CD4-positive, CD25-positive, alpha-beta regulatory T cell (primary cell): ENCODE results near the gene AMFR. TPM values are rescaled to one million over a fixed set of nuclear protein-coding genes. Genes with fewer than 3 reads are reported as not detected.

Experiments
- ATAC-seq, 2 donors: fragments of 150-1000 bp; cut with Tn5 transposase; one replicate each; pipeline ENCODE4 v1.10.0; 2021; ENCODE audit warnings: low read depth in 2 of 2, moderate number of reproducible peaks in 2 of 2, moderate library complexity in 1 of 2
- DNase-seq, 3 donors: peaks; one replicate each; pipeline versions ENCODE4 v3.0.0 to v3.0.0-alpha.2; 2012 to 2022; ENCODE audit warnings: mixed read lengths in 1 of 3
- H3K27ac ChIP-seq: one replicate; pipeline ENCODE4 v1.7.0; 2013; ENCODE audit warnings: mild to moderate bottlenecking, low read length; ENCODE audit not compliant: insufficient read depth, poor library complexity, severe bottlenecking
- H3K27me3 ChIP-seq: one replicate; pipeline ENCODE4 v1.7.0; 2013; ENCODE audit warnings: low read length; ENCODE audit not compliant: control insufficient read depth, insufficient read depth
- H3K36me3 ChIP-seq: one replicate; pipeline ENCODE4 v1.7.0; 2013; ENCODE audit warnings: mild to moderate bottlenecking, low read length, moderate library complexity; ENCODE audit not compliant: control insufficient read depth, insufficient read depth
- H3K4me1 ChIP-seq: 2 replicates; pipeline ENCODE4 v1.7.0; 2013; ENCODE audit warnings: mild to moderate bottlenecking, low read length; ENCODE audit not compliant: insufficient read depth, control insufficient read depth, poor library complexity, severe bottlenecking
- H3K4me3 ChIP-seq: one replicate; pipeline ENCODE4 v1.7.0; 2013; ENCODE audit warnings: low read depth, mild to moderate bottlenecking, low read length, moderate library complexity
- H3K9me3 ChIP-seq, 2 experiments: 1 replicate in 1 of 2; 2 replicates in 1 of 2; pipeline ENCODE4 v1.7.0; 2013; ENCODE audit warnings: low read length in 2 of 2, mild to moderate bottlenecking in 1 of 2, moderate library complexity in 1 of 2; ENCODE audit not compliant: control insufficient read depth in 2 of 2
- H3K27ac Mint-ChIP-seq, 3 donors: one replicate each; pipeline ENCODE4 v1.8.0; 2020 to 2022; ENCODE audit warnings: mild to moderate bottlenecking in 3 of 3, mixed read lengths in 3 of 3, moderate library complexity in 2 of 3
- H3K27me3 Mint-ChIP-seq: one replicate; pipeline ENCODE4 v1.8.0; 2022; ENCODE audit warnings: mild to moderate bottlenecking, mixed read lengths
- H3K36me3 Mint-ChIP-seq: one replicate; pipeline ENCODE4 v1.8.0; 2020; ENCODE audit warnings: mixed read lengths
- H3K4me1 Mint-ChIP-seq, 4 donors: one replicate each; pipeline ENCODE4 v1.8.0; 2020 to 2022; ENCODE audit warnings: mixed read lengths in 4 of 4, mild to moderate bottlenecking in 1 of 4
- H3K4me3 Mint-ChIP-seq, 4 donors: one replicate each; pipeline ENCODE4 v1.8.0; 2020 to 2022; ENCODE audit warnings: mild to moderate bottlenecking in 4 of 4, mixed read lengths in 4 of 4, moderate library complexity in 3 of 4
- H3K9me3 Mint-ChIP-seq, 7 donors: one replicate each; pipeline ENCODE4 v1.8.0; 2020 to 2022; ENCODE audit warnings: mixed read lengths in 7 of 7, mild to moderate bottlenecking in 3 of 7, moderate library complexity in 2 of 7
- polyA plus RNA-seq, 4 donors: library from polyadenylated mRNA; unstranded; fragments of 300-500 nt; fragmentation: Illumina TruSeq; gene quantifications; one replicate each; pipeline ENCODE4 v1.2.3, GENCODE V29; 2021
- total RNA-seq: library from RNA; stranded (reverse); gene quantifications from one replicate; pipeline ENCODE4 v1.2.3, GENCODE V29; 2022

Gene AMFR
- total and polyA plus RNA-seq, 5 donors from 2014 or later, result 21.1 to 77.3 (median 52.4) TPM

DNA sequence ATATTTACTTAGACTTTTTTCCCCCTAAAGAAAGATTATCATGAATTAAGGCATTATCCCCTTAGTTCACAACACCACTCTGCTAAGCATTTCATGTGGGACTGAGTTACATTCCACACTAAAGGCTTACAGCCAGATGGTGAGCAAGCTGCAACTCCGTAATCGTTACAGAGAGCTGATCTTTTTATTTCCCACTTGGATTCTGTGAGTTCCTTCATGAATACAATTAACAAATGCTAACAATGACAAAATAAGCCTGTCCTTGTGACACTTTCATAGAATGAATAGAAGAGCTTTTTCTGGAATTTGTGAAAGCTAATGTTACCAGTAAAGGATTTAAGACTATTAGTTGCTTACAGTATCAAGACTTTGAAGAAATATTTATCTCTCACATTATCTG, 34.8 kb upstream of the AMFR start:
- Mint-ChIP-seq H3K36me3 (peaks cover 66% of the 10 kb centered on the region), H3K27ac (no peak overlapping the region), H3K27me3 (no peaks in the 10 kb centered on the region), H3K9me3 (no peaks in the 10 kb centered on the region), H3K4me3 (no peak overlapping the region), H3K4me1 (peaks cover 8 to 32% (median 23%) of the 10 kb centered on the region in 4 donors)
- Histone ChIP-seq H3K4me1 (no peaks in the 10 kb centered on the region), H3K27ac (no peak overlapping the region), H3K27me3 (no peaks in the 10 kb centered on the region), H3K36me3 (peaks cover 86% of the 10 kb centered on the region), H3K9me3 (no peaks in the 10 kb centered on the region), H3K4me3 (no peak overlapping the region)
- no peak for DNase-seq
- no peak for ATAC-seq

DNA sequence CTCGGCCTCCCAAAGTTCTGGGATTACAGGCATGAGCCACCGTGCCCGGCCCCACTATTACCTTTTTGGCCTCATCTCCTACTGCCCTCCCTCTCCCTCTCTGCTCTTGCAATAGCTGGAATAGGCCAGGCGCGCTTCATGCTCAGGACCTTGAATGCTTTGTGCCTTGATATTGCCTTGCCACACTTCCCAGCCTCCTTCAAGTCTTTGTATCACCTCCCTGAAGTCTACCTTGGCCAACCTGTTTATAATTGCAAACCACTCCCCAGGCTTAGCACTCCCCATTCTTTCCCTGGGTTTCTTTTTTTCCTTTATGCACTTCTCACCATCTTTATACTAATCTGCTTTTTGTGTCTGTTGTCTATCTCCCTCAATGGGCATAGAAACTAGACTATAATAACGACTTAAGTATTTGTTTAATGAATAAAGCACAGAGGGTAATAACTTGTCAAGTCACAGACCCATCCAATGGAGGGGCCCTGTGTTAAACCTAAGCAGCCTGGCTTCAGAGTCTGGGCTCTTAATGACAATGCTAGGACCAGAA, 32.7 kb upstream of the AMFR start:
- peak overlapping the region in 1 of 4 donors; percentile 7 for H3K4me3 Mint-ChIP-seq
- Histone ChIP-seq H3K4me3 (no peak overlapping the region), H3K27me3 (no peaks in the 10 kb centered on the region), H3K27ac (no peak overlapping the region), H3K4me1 (peaks cover 7% of the 10 kb centered on the region), H3K9me3 (no peaks in the 10 kb centered on the region), H3K36me3 (peaks cover 81% of the 10 kb centered on the region)
- no peaks in the 10 kb centered on the region for H3K9me3 Mint-ChIP-seq
- peaks cover 58% of the 10 kb centered on the region for H3K36me3 Mint-ChIP-seq
- H3K27ac Mint-ChIP-seq, result no peak overlapping the region
- no peaks in the 10 kb centered on the region for H3K27me3 Mint-ChIP-seq
- DNase-seq (no peak), ATAC-seq (no peak)
- H3K4me1 Mint-ChIP-seq, result peaks cover 16 to 37% (median 29%) of the 10 kb centered on the region in 4 donors

GRCh38 chr16:56451753-56452689, 26.7 kb upstream of the AMFR start:
- Histone ChIP-seq H3K27me3 (no peaks in the 10 kb centered on the region), H3K9me3 (no peaks in the 10 kb centered on the region), H3K36me3 (peaks cover 38% of the 10 kb centered on the region), H3K4me1 (peaks cover 44% of the 10 kb centered on the region), H3K27ac (peak overlapping the region; percentile 84), H3K4me3 (peak overlapping the region; percentile 98)
- Mint-ChIP-seq H3K27ac (peak overlapping the region; percentile 94 to 98 (median 96)), H3K4me1 (peaks cover 41 to 72% (median 58%) of the 10 kb centered on the region in 4 donors), H3K27me3 (no peaks in the 10 kb centered on the region), H3K36me3 (peaks cover 22% of the 10 kb centered on the region), H3K4me3 (peak overlapping the region; percentile 92 to 100 (median 96)), H3K9me3 (peaks cover 0 to 2% (median 0%) of the 10 kb centered on the region in 7 donors)
- DNase-seq (peak in 2 of 3 donors; percentile 2 to 19), ATAC-seq (peak; percentile 19 to 26)

DNA sequence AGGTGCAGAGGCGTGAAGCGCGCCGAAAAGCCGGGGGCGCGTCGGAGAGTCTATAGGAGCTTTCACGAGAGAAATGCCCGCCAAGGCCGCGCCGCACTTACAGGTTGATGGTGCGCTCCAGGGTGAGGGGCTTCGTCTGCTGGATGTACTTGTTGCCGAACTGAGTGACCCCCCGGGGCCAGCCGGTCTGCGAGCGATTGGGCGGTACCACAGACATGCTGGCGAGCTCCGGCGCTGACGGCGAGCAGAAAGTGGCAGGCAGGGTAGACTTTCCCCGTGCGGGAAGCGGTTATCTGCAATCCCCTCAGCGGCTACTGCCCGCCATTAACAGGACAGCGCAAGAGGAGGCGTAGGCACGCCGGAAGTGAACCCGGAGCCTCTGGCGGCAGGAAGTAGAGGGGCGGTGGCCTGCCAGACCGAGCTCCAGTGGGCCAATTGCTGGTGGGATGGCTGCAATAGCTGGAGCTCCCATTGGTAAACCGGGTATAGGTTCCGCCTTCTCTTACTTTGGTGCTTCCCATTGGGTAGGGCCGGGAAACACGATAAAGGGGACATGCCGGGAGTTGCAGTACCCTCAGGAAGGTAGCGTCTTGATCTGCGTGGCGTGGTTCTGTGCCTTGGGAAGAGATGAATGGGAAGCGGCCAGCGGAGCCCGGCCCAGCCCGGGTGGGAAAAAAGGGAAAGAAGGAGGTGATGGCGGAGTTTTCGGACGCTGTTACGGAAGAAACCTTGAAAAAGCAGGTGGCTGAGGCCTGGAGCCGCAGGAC, 25.8 kb upstream of the AMFR start, which contains the start of the genes NUDT21 and OGFOD1:
TSS of gene NUDT21 (minus strand) at position 347 of the 767 bp plus-strand sequence. CDS start at position 217, 130 bp downstream.
TSS of gene OGFOD1 (plus strand) at position 569 of the 767 bp plus-strand sequence. CDS start at position 628, 59 bp downstream.
- peak within 1 kb of the TSS; percentile 84 for H3K27ac ChIP-seq
- peaks cover 44% of the 10 kb centered on the region for H3K4me1 ChIP-seq
- peak within 1 kb of the TSS; percentile 98 for H3K4me3 ChIP-seq
- Mint-ChIP-seq H3K4me3 (peak within 1 kb of the TSS; percentile 92 to 100 (median 96)), H3K4me1 (peaks cover 33 to 71% (median 56%) of the 10 kb centered on the region in 4 donors), H3K27ac (peak within 1 kb of the TSS; percentile 94 to 98 (median 96)), H3K36me3 (peaks cover 15% of the 10 kb centered on the region), H3K27me3 (no peaks in the 10 kb centered on the region), H3K9me3 (peaks cover 0 to 2% (median 0%) of the 10 kb centered on the region in 7 donors)
- ATAC-seq (peak; percentile 99), DNase-seq (peak; percentile 91 to 98 (median 95))
- peaks cover 36% of the 10 kb centered on the region for H3K36me3 ChIP-seq
- H3K9me3 ChIP-seq, result no peaks in the 10 kb centered on the region
- no peaks in the 10 kb centered on the region for H3K27me3 ChIP-seq

GRCh38 chr16:56450275-56450985, 25.1 kb upstream of the AMFR start:
- H3K27me3 ChIP-seq, result no peaks in the 10 kb centered on the region
- H3K9me3 Mint-ChIP-seq, result peaks cover 0 to 2% (median 0%) of the 10 kb centered on the region in 7 donors
- peaks cover 44% of the 10 kb centered on the region for H3K4me1 ChIP-seq
- peak overlapping the region; percentile 92 to 100 (median 96) for H3K4me3 Mint-ChIP-seq
- H3K36me3 ChIP-seq, result peaks cover 31% of the 10 kb centered on the region
- H3K27ac ChIP-seq, result peak overlapping the region; percentile 84
- H3K27ac Mint-ChIP-seq, result peak overlapping the region; percentile 94 to 98 (median 96)
- peak overlapping the region; percentile 98 for H3K4me3 ChIP-seq
- H3K9me3 ChIP-seq, result no peaks in the 10 kb centered on the region
- ATAC-seq (peak in 1 of 2 donors; percentile 12), DNase-seq (peak in 1 of 3 donors; percentile 25)
- peaks cover 12% of the 10 kb centered on the region for H3K36me3 Mint-ChIP-seq
- H3K4me1 Mint-ChIP-seq, result peaks cover 25 to 70% (median 50%) of the 10 kb centered on the region in 4 donors
- no peaks in the 10 kb centered on the region for H3K27me3 Mint-ChIP-seq

DNA sequence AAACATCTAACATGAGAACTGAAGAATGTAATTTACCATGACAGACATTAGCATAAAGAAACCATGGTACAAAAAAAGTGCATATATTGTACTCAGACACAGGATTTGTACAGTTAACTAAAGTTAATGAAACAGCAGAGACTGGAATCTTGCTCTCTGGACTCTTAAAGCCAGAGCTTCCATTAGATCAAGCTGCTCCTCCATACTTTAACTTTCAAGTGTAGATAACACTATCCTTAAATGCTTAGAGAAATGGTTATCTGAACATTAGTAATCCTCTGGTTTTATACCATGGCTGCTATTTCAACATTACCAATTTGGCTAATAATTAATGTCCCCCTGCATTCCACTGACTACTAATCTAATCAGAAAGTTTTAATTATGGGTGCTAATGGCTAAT, 22.7 kb upstream of the AMFR start:
- Histone ChIP-seq H3K27ac (no peak overlapping the region), H3K4me1 (peaks cover 38% of the 10 kb centered on the region), H3K36me3 (peaks cover 29% of the 10 kb centered on the region), H3K9me3 (no peaks in the 10 kb centered on the region), H3K27me3 (no peaks in the 10 kb centered on the region), H3K4me3 (peak overlapping the region; percentile 42)
- H3K4me1 Mint-ChIP-seq, result peaks cover 25 to 63% (median 42%) of the 10 kb centered on the region in 4 donors
- H3K36me3 Mint-ChIP-seq, result peaks cover 10% of the 10 kb centered on the region
- peaks cover 0 to 2% (median 0%) of the 10 kb centered on the region in 7 donors for H3K9me3 Mint-ChIP-seq
- H3K27ac Mint-ChIP-seq, result peak overlapping the region; percentile 28 to 58 (median 52)
- peak overlapping the region; percentile 1 to 61 (median 55) for H3K4me3 Mint-ChIP-seq
- H3K27me3 Mint-ChIP-seq, result no peaks in the 10 kb centered on the region
- DNase-seq (no peak), ATAC-seq (no peak)
